IPS DF 6.9 (cell line): ENCODE measurements around the gene PDS5B.
"Not testable (repeated sequence)": the region's sequence is repeated elsewhere in the genome, so short reads cannot be mapped to it uniquely, and the experiment has no call there.

ENCODE experiments used
- DNase-seq: peaks from one replicate; pipeline ENCODE4 v3.0.0-alpha.2; 2013; ENCODE audit warnings: low read depth, low spot score
- H3K27ac ChIP-seq: one replicate; pipeline ENCODE4 v1.5.1; 2013; ENCODE audit warnings: low read length, control low read depth
- H3K27me3 ChIP-seq: 2 replicates; pipeline ENCODE4 v1.6.1; 2013; ENCODE audit warnings: mild to moderate bottlenecking, low read length; ENCODE audit not compliant: control insufficient read depth, insufficient read depth
- H3K36me3 ChIP-seq: 2 replicates; pipeline ENCODE4 v1.6.1; 2013; ENCODE audit warnings: low read length; ENCODE audit not compliant: control insufficient read depth, insufficient read depth
- H3K4me1 ChIP-seq: 2 replicates; pipeline ENCODE4 v1.6.1; 2013; ENCODE audit warnings: low read length; ENCODE audit not compliant: control insufficient read depth, insufficient read depth
- H3K4me3 ChIP-seq: 2 replicates; pipeline ENCODE4 v1.5.1; 2013; ENCODE audit warnings: mild to moderate bottlenecking, low read length
- H3K9me3 ChIP-seq: 2 replicates; pipeline ENCODE4 v1.6.1; 2013; ENCODE audit warnings: low read length, inconsistent platforms; ENCODE audit not compliant: control insufficient read depth, insufficient read depth
- WGBS: extraction: QIAGEN DNeasy Blood & Tissue Kit; methylation state at CpG from one replicate; pipeline ENCODE4 v1.1.7; 2013; ENCODE audit warnings: mixed read lengths, missing lambda C conversion rate; ENCODE audit not compliant: insufficient read length, insufficient coverage; 5-methylcytosine and 5-hydroxymethylcytosine counted together

Gene PDS5B

DNA sequence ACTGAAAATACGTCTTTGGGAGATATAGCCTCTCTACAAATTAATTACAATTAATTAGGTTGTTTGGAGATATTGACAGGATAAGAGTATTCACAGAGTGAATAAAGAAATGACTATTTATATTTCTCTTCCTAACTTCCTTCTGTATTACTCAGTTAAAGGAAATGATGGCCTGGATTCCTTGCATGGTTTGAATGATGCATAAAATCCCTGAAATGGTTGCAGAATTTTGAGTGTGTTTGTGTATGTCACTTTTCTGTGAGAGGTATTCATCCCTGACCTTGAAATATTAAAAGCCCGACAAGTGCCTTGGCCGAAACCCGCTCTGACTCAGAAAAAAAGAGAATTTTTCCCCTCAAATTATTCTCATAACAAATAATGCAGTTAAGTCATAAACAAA lies 90.0 kb downstream of the PDS5B start:
- Histone ChIP-seq H3K4me3 (no peak overlapping the region), H3K27ac (no peak overlapping the region), H3K27me3 (no peaks in the 10 kb centered on the region), H3K36me3 (no peaks in the 10 kb centered on the region), H3K4me1 (no peaks in the 10 kb centered on the region), H3K9me3 (no peaks in the 10 kb centered on the region)
- no peak for DNase-seq
- no CpG with 5 or more reads among the region's 4 CpGs for WGBS

DNA sequence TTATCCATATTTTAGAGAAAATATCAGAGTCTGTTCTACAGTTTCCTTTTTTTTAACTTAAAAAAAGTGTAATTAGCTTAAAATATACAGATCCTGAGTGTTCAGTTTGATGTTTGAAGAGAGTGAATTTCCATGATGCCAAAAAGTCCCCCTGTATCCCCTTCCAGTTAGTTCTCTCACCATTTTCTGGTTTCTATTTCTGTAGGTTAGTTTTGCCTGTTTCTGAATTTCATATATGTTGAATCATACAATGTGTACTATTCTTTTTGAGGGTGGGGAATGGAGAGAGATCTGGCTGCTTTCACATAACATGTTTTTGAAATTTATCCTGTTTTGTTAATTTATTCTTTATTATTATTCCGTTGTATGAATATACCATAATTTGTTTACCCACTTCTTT lies 95.9 kb downstream of the PDS5B start:
- Histone ChIP-seq H3K4me1 (no peaks in the 10 kb centered on the region), H3K4me3 (no peak overlapping the region)
- WGBS, result no CpG with 5 or more reads among the region's 1 CpG

DNA sequence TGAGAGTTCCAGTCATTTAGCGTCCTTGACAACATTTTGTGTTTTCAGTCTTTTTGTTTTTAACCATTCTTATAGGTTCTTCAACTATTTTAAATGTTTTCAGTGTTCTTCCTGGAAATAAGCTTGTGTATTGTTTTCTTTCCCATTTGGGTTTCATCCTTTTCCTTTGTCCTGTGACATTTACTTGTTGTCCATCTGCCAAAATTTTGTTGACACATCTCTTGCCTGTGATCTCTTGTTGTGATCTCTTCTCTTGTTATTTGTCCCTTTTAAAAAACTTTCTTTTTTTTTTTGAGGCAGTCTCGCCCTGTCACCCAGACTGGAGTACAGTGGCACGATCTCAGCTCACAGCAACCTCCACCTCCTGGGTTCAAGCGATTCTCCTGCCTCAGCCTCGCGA lies 96.5 kb downstream of the PDS5B start:
- H3K9me3 ChIP-seq, result no peaks in the 10 kb centered on the region
- DNase-seq, result no peak
- no peaks in the 10 kb centered on the region for H3K36me3 ChIP-seq
- no peaks in the 10 kb centered on the region for H3K4me1 ChIP-seq
- no peak overlapping the region for H3K4me3 ChIP-seq
- no peak overlapping the region for H3K27ac ChIP-seq
- WGBS, result no CpG with 5 or more reads among the region's 6 CpGs
- H3K27me3 ChIP-seq, result no peaks in the 10 kb centered on the region

More for the DNA sequence above, 95.9 kb downstream of the PDS5B start:
- Histone ChIP-seq H3K9me3 (no peaks in the 10 kb centered on the region), H3K27me3 (no peaks in the 10 kb centered on the region), H3K27ac (no peak overlapping the region), H3K36me3 (no peaks in the 10 kb centered on the region)
- DNase-seq, result no peak

DNA sequence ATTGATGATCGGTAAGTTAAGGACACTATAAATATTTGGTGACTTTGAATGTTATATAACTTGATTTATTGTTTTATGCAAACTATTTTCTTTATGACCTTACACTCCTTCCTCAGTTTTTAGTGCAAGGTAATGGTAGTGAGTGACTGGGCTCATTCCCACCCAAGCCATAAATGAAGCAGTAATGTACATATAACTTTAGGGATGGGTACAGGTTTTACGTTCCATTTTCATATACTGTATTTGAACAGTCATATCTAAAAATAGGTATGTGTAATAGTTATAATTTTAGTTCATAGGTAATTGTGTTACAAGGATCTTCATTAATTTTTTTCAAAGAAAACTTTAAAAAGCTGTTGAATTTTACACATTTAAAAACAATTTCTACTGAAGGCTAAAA lies 101.0 kb downstream of the PDS5B start:
- no peaks in the 10 kb centered on the region for H3K36me3 ChIP-seq
- no peak overlapping the region for H3K4me3 ChIP-seq
- DNase-seq, result no peak
- no peaks in the 10 kb centered on the region for H3K4me1 ChIP-seq
- WGBS, result no CpG with 5 or more reads among the region's 2 CpGs
- no peak overlapping the region for H3K27ac ChIP-seq
- no peaks in the 10 kb centered on the region for H3K27me3 ChIP-seq
- no peaks in the 10 kb centered on the region for H3K9me3 ChIP-seq

DNA sequence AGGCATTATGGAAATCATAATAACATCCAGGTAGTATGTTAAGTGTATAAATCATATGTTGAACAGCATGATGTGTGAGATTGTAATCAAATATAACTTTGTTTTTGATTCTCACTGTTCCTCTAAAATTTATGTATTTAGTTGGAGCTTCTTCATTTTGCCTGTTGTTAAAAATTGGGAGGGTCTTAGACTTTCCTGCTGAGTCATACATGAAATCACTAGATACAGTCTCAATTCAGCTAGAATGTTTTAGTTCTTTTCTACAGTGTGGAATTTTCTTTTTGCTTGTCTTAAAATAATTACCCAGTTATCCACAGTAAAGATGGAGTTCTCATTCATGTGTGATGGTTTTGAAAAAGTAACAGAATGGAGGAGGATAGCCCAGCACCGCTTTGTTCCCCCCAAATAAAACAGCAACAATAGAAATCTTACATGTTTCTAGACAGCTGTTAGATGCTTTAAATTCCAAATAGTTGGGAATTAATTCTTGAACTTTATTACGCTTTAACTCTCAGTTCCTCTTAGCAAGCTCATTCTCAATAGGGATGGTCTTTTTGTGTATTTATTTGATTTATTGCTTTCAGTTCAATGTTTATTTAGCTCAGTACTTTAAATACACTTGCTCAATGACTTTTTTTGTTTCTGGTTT lies 109.5 kb downstream of the PDS5B start:
- H3K4me3 ChIP-seq, result no peak overlapping the region

DNA sequence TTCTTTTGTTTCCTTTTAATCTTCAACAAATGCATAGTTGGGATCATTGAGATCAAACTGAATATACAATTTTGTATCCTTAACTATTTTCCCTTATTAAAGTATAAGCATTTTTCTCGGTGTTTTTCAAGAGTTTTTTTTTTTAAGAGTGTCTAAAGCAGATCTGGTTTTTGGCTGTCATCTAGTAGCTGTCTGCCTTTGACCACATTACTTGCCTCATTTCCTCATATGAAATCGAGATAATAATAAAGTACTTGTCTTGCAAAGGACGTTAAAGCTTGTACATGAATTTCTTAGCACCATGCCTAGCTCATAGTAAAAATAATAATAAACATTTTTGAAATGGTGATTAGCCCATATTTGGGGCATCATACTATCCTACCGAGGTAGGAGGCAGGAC lies 121.2 kb downstream of the PDS5B start:
- Histone ChIP-seq H3K27me3 (no peaks in the 10 kb centered on the region), H3K4me3 (no peak overlapping the region), H3K4me1 (no peaks in the 10 kb centered on the region), H3K9me3 (no peaks in the 10 kb centered on the region), H3K36me3 (no peaks in the 10 kb centered on the region), H3K27ac (no peak overlapping the region)
- no CpG with 5 or more reads among the region's 4 CpGs for WGBS
- DNase-seq, result no peak

More for the DNA sequence above, 109.5 kb downstream of the PDS5B start:
- Histone ChIP-seq H3K27me3 (no peaks in the 10 kb centered on the region), H3K27ac (no peak overlapping the region), H3K9me3 (no peaks in the 10 kb centered on the region), H3K4me1 (no peaks in the 10 kb centered on the region), H3K36me3 (no peaks in the 10 kb centered on the region)
- DNase-seq, result no peak
- WGBS, result no CpG with 5 or more reads among the region's 2 CpGs

DNA sequence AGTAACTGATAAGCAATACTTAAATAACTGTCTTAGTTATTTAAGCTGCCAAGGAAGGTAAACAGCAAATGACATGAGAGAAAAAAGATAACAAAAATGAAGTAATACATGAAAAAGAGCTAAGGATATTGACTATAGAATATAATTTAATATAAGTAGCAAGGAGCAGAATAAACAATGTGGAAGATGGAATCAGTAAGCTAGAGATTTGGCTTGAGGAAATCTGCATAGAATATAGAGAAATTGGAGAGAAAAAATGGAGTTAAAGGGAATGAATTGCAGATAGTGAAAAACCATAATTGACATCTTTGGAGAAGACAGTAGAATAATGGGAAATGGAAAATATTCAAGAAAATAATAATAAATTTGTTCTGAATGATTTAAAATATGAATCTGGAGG lies 127.1 kb downstream of the PDS5B start:
- H3K36me3 ChIP-seq, result no peaks in the 10 kb centered on the region; the same call in 1 of the 2 replicates

DNA sequence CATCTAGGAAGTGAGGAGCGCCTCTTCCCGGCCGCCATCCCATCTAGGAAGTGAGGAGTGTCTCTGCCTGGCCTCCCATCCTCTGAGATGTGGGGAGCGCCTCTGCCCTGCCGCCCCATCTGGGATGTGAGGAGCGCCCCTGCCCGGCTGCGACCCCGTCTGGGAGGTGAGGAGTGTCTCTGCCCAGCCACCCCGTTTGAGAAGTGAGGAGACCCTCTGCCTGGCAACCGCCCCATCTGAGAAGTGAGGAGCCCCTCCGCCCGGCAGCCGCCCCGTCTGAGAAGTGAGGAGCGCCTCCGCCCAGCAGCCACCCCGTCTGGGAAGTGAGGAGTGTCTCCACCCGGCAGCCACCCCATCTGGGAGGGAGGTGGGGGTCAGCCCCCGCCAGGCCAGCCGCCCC lies 129.9 kb downstream of the PDS5B start:
- not testable (repeated sequence) for H3K4me1 ChIP-seq, H3K27me3 ChIP-seq, H3K36me3 ChIP-seq, H3K9me3 ChIP-seq, H3K27ac ChIP-seq, DNase-seq, H3K4me3 ChIP-seq
- WGBS, result no CpG with 5 or more reads among the region's 21 CpGs

More for the DNA sequence above, 127.1 kb downstream of the PDS5B start:
- no peak overlapping the region for H3K27ac ChIP-seq
- H3K27me3 ChIP-seq, result no peaks in the 10 kb centered on the region
- H3K4me3 ChIP-seq, result no peak overlapping the region
- H3K9me3 ChIP-seq, result no peaks in the 10 kb centered on the region; the same call in 1 of the 2 replicates
- DNase-seq, result no peak
- no peaks in the 10 kb centered on the region for H3K4me1 ChIP-seq

DNA sequence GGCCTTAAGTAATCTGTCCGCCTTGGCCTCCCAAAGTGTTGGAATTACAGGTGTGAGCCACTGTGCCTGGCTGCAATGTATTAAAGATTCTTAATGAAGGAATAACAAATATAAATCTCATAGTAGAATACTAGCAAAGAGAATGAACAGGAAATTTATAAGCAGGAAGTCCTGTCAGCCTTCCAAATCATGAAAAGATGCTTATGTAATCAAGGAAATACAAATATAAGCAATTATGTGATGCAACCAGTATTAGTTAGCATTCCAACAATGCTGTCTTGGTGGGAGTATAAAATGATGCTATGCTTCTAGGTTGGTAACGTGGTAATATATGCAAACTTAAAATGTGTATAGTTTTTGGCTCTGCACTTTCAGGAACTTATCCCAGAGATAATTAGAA lies 133.8 kb downstream of the PDS5B start:
- Histone ChIP-seq H3K27ac (no peak overlapping the region), H3K27me3 (no peaks in the 10 kb centered on the region), H3K4me3 (no peak overlapping the region), H3K36me3 (no peaks in the 10 kb centered on the region), H3K9me3 (no peaks in the 10 kb centered on the region; the same call in 1 of the 2 replicates), H3K4me1 (no peaks in the 10 kb centered on the region)
- DNase-seq, result no peak
- no CpG with 5 or more reads among the region's 2 CpGs for WGBS

DNA sequence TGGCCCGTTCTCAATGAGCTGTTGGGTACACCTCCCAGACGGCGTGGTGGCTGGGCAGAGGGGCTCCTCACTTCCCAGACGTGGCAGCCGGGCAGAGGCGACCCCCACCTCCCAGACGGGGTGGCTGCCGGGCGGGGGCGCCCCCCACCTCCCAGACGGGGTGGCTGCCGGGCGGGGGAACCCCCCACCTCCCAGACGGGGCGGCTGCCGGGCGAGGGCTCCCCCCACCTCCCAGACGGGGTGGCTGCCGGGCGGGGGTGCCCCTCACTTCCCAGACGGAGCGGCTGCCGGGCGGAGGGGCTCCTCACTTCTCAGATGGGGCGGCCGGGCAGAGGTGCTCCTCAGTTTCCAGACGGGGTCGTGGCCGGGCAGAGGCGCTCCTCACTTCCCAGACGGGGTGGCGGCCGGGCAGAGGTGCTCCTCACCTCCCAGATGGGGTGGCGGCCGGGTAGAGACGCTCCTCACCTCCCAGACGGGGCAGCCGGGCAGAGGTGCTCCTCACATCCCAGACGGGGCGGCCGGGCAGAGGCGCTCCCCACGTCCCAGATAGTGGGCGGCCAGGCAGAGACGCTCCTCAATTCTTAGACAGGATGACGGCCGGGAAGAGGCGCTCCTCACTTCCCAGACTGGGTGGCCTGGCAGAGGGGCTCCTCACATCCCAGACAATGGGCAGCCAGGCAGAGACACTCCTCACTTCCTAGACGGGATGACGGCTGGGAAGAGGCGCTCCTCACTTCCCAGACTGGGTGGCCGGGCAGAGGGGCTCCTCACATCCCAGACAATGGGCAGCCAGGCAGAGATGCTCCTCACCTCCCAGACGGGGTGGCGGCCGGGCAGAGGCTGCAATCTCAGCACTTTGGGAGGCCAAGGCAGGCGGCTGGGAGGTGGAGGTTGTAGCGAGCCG lies 135.1 kb downstream of the PDS5B start:
- not testable (repeated sequence) for DNase-seq, H3K4me3 ChIP-seq, H3K9me3 ChIP-seq, H3K36me3 ChIP-seq, H3K4me1 ChIP-seq, H3K27ac ChIP-seq, H3K27me3 ChIP-seq
- no CpG with 5 or more reads among the region's 58 CpGs for WGBS
